Colonic mucosa (tissue), 4 donors: ENCODE data around the gene ZFP82. TPM values are rescaled to one million over a fixed set of nuclear protein-coding genes. Genes with fewer than 3 reads are reported as not detected.

Source experiments
- DNase-seq: peaks from one replicate; pipeline ENCODE4 v3.0.0-alpha.2; 2020
- H3K27ac ChIP-seq: fragments of 200-600 bp; one replicate; pipeline ENCODE4 v1.8.0; 2021
- H3K27me3 ChIP-seq: fragments of 200-600 bp; one replicate; pipeline ENCODE4 v1.8.0; 2021
- H3K36me3 ChIP-seq: fragments of 200-600 bp; one replicate; pipeline ENCODE4 v1.8.0; 2021
- H3K4me1 ChIP-seq: fragments of 200-600 bp; one replicate; pipeline ENCODE4 v1.8.0; 2021; ENCODE audit warnings: mild to moderate bottlenecking
- H3K4me3 ChIP-seq: fragments of 200-600 bp; one replicate; pipeline ENCODE4 v1.8.0; 2021
- H3K9ac ChIP-seq, 2 donors: one replicate each; pipeline ENCODE4 v1.7.0; 2013; ENCODE audit warnings: control low read depth in 2 of 2, low read depth in 2 of 2, low read length in 2 of 2
- H3K9me3 ChIP-seq: fragments of 200-600 bp; one replicate; pipeline ENCODE4 v1.8.0; 2021
- CTCF ChIP-seq: fragments of 200-600 bp; IDR thresholded peaks from one replicate; pipeline ENCODE4 v1.8.0; 2022; ENCODE audit warnings: antibody characterized with exemption, mild to moderate bottlenecking
- intact Hi-C: fragments of 100-400 bp; cut with DNase I; formaldehyde crosslinking; loops from one replicate; pipeline ENCODE4 v1.14.1; 2022
- total RNA-seq, 2 donors: library from RNA; stranded (reverse); fragmentation: NEBNext Ultra II Directional in 1 of 2; extraction: Animal tissue kit (Norgen Biotek cat#: 25700) in 1 of 2; gene quantifications; one replicate each; pipeline ENCODE4 v1.2.1, GENCODE V29; 2021
- donor health status: healthy.
- donor health status: DM: no; HTN: no; CAD: no.
- donor health status: DM: no; HTN: no; CAD: no.

The ZFP82 gene
- total RNA-seq, result 1 to 10 TPM; 1.3 to 2.0 TPM

DNA sequence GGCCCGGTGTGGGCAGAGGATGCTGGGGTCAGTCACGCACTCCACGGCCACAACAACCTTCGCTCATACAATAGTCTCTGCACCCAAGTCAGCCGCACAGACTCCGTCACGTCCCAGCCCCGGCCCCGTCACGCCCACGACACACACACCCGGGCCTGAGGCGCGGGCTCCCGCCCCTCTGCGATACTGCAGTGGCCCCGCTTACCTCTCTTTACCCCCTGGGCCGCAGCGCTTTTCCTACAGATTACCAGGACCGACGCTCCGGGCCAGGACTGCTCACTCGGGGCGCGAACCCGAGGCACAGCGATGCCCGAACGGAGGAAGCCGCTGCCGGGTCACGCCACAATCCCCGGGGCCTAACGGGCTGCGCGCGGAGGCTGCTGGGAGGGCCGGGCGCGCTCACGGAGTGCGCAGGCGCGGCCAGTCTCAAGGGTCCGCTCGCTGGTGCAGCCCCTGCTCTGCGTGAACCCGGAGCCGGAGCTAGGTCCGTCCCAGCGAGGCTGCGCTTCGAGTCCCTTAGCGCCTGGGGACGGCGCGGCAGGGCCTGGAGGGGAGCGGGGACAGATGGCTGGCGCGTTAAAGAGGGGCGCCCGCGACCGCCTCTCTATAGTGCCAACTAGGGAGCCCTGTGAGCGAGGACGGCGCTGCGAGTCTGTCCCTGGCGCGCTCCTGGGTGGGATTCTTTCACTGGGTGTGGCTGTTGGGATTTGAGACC is at the start of gene ZFP82:
ZFP82 (minus strand) TSS at position 358 of the 715 bp plus-strand sequence. CDS start 8,855 bp downstream, outside the sequence.
- DNase-seq, result peak; percentile 79
- no peak for TF ChIP-seq CTCF
- Histone ChIP-seq H3K4me3 (peak within 1 kb of the TSS; percentile 68), H3K36me3 (no peaks in the 10 kb centered on the region), H3K27ac (peak within 1 kb of the TSS; percentile 70), H3K9ac (peak within 1 kb of the TSS; percentile 67 to 92), H3K27me3 (no peaks in the 10 kb centered on the region), H3K4me1 (no peaks in the 10 kb centered on the region), H3K9me3 (no peaks in the 10 kb centered on the region)
- intact Hi-C loops, result no loop called here

- H3K4me3 ChIP-seq, result no peak overlapping the region
- TF ChIP-seq CTCF, result no peak
- no peak for DNase-seq
- H3K27ac ChIP-seq, result no peak overlapping the region
- no peak overlapping the region for H3K9ac ChIP-seq
- H3K36me3 ChIP-seq, result no peaks in the 10 kb centered on the region
- no peaks in the 10 kb centered on the region for H3K4me1 ChIP-seq
- intact Hi-C loops, result no loop called here
- H3K9me3 ChIP-seq, result no peaks in the 10 kb centered on the region
- no peaks in the 10 kb centered on the region for H3K27me3 ChIP-seq
Measured at GRCh38 chr19:36460046-36460445, 41.6 kb upstream of the ZFP82 start.

- Histone ChIP-seq H3K4me1 (no peaks in the 10 kb centered on the region), H3K9ac (no peak overlapping the region), H3K27me3 (no peaks in the 10 kb centered on the region), H3K36me3 (no peaks in the 10 kb centered on the region), H3K27ac (no peak overlapping the region), H3K9me3 (no peaks in the 10 kb centered on the region), H3K4me3 (no peak overlapping the region)
- no peak for DNase-seq
- TF ChIP-seq CTCF, result no peak
- intact Hi-C loops, result no loop called here
Measured at GRCh38 chr19:36456831-36457230, 38.4 kb upstream of the ZFP82 start.

DNA sequence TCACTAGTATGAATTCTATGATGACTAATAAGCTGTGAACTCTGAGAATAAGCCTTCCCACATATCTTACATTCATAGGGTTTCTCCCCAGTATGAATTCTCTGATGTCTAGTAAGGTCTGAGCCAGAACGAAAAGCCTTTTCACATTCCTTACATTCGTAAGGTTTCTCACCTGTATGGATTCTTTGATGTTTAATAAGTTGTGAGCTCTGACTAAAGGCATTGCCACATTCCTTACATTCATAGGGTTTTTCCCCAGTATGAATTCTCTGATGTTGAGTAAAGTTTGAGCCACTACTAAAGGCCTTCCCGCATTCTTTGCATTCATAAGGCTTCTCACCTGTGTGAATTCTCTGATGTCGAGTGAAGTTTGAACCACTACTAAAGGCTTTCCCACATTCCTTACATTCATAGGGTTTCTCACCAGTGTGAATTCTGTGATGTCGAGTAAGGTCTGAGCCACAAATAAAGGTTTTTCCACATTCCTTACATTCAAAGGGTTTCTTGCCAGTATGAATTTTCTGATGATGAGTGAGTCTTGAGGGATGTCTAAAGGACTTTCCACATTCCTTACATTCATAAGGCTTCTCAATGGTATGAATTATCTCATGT is 30.7 kb upstream of the ZFP82 start:
- DNase-seq, result no peak
- Histone ChIP-seq H3K4me3 (no peak overlapping the region), H3K4me1 (no peaks in the 10 kb centered on the region), H3K27me3 (no peaks in the 10 kb centered on the region), H3K9me3 (peaks cover 7% of the 10 kb centered on the region), H3K27ac (no peak overlapping the region), H3K36me3 (peaks cover 4% of the 10 kb centered on the region), H3K9ac (no peak overlapping the region)
- no peak for TF ChIP-seq CTCF
- intact Hi-C loops, result no loop called here

- Histone ChIP-seq H3K9ac (no peak overlapping the region), H3K36me3 (no peaks in the 10 kb centered on the region), H3K4me1 (no peaks in the 10 kb centered on the region), H3K9me3 (no peaks in the 10 kb centered on the region), H3K27me3 (no peaks in the 10 kb centered on the region), H3K27ac (no peak overlapping the region), H3K4me3 (no peak overlapping the region)
- DNase-seq, result no peak
- no peak for TF ChIP-seq CTCF
- intact Hi-C loops, result no loop called here
Measured at GRCh38 chr19:36441339-36441738, 22.9 kb upstream of the ZFP82 start.
